Activated naive CD8-positive, alpha-beta T cell treated with anti-CD3 and anti-CD28 coated beads, Interleukin-2, amount 10 ng/mL, durations not matched to agents 7 days and 5 days (primary cell): ENCODE results near the gene NPS. TPM values are rescaled to one million over a fixed set of nuclear protein-coding genes. Genes with fewer than 3 reads are reported as not detected.

Source experiments
- ATAC-seq: fragments of 150-1000 bp; cut with Tn5 transposase; one replicate; pipeline ENCODE4 v1.10.0; 2021; ENCODE audit warnings: low read depth, moderate library complexity
- POLR2A ChIA-PET: fragments of 350-600 bp; sonication (Branson Sonifier 250); formaldehyde crosslinking; loops from one replicate; lab custom pipeline; 2021; ENCODE audit warnings: antibody characterized with exemption; lab: Charles Lee
- DNase-seq: peaks from one replicate; pipeline ENCODE4 v3.0.0; 2021
- H3K27ac Mint-ChIP-seq: one replicate; pipeline ENCODE4 v1.8.0; 2022; ENCODE audit warnings: mild to moderate bottlenecking, mixed read lengths
- H3K27me3 Mint-ChIP-seq: one replicate; pipeline ENCODE4 v1.8.0; 2022; ENCODE audit warnings: mild to moderate bottlenecking, moderate library complexity, mixed read lengths
- H3K36me3 Mint-ChIP-seq: one replicate; pipeline ENCODE4 v1.8.0; 2021; ENCODE audit warnings: mild to moderate bottlenecking, mixed read lengths
- H3K4me1 Mint-ChIP-seq: one replicate; pipeline ENCODE4 v1.8.0; 2021; ENCODE audit warnings: mixed read lengths
- H3K4me3 Mint-ChIP-seq: one replicate; pipeline ENCODE4 v1.8.0; 2022; ENCODE audit warnings: mild to moderate bottlenecking, moderate library complexity, mixed read lengths
- H3K9me3 Mint-ChIP-seq: one replicate; pipeline ENCODE4 v1.8.0; 2021; ENCODE audit warnings: mixed read lengths
- total RNA-seq, 2 experiments: library from RNA; stranded (reverse); gene quantifications; one replicate each; pipeline ENCODE4 v1.2.3, GENCODE V29; 2021

Gene NPS
- total RNA-seq, result not detected

- POLR2A ChIA-PET, result no interaction called here
- no peaks in the 10 kb centered on the region for H3K27me3 Mint-ChIP-seq
- ATAC-seq (no peak), DNase-seq (no peak)
- H3K9me3 Mint-ChIP-seq, result peaks cover 5% of the 10 kb centered on the region
- H3K4me3 Mint-ChIP-seq, result no peak within 1 kb of the TSS
- H3K36me3 Mint-ChIP-seq, result no peaks in the 10 kb centered on the region
- H3K27ac Mint-ChIP-seq, result no peak within 1 kb of the TSS
- H3K4me1 Mint-ChIP-seq, result no peaks in the 10 kb centered on the region
These were observed at the start of gene NPS for GRCh38 chr10:127549009-127549408. NPS (plus strand) TSS chr10:127549309; CDS start chr10:127549369, 60 bp downstream.

GRCh38 chr10:127500127-127500526 is 49.0 kb upstream of the NPS start:
- Mint-ChIP-seq H3K27ac (no peak overlapping the region), H3K4me1 (no peaks in the 10 kb centered on the region), H3K27me3 (peaks cover 2% of the 10 kb centered on the region), H3K9me3 (no peaks in the 10 kb centered on the region), H3K4me3 (no peak overlapping the region), H3K36me3 (no peaks in the 10 kb centered on the region)
- POLR2A ChIA-PET, result no interaction called here
- no peak for DNase-seq
- no peak for ATAC-seq

GRCh38 chr10:127506094-127506493 is 43.0 kb upstream of the NPS start:
- POLR2A ChIA-PET, result no interaction called here
- ATAC-seq (no peak), DNase-seq (no peak)
- Mint-ChIP-seq H3K4me3 (no peak overlapping the region), H3K27me3 (no peaks in the 10 kb centered on the region), H3K27ac (no peak overlapping the region), H3K9me3 (no peaks in the 10 kb centered on the region), H3K4me1 (no peaks in the 10 kb centered on the region), H3K36me3 (no peaks in the 10 kb centered on the region)

- POLR2A ChIA-PET, result no interaction called here
- DNase-seq, result no peak
- no peak for ATAC-seq
- H3K4me3 Mint-ChIP-seq, result no peak overlapping the region
- H3K36me3 Mint-ChIP-seq, result no peaks in the 10 kb centered on the region
- H3K4me1 Mint-ChIP-seq, result no peaks in the 10 kb centered on the region
- no peaks in the 10 kb centered on the region for H3K9me3 Mint-ChIP-seq
- no peak overlapping the region for H3K27ac Mint-ChIP-seq
- H3K27me3 Mint-ChIP-seq, result no peaks in the 10 kb centered on the region
These were observed 26.8 kb upstream of the NPS start for GRCh38 chr10:127522298-127522697.

- H3K9me3 Mint-ChIP-seq, result no peaks in the 10 kb centered on the region
- DNase-seq (no peak), ATAC-seq (no peak)
- H3K4me1 Mint-ChIP-seq, result no peaks in the 10 kb centered on the region
- H3K4me3 Mint-ChIP-seq, result no peak overlapping the region
- POLR2A ChIA-PET, result no interaction called here
- no peaks in the 10 kb centered on the region for H3K27me3 Mint-ChIP-seq
- H3K36me3 Mint-ChIP-seq, result no peaks in the 10 kb centered on the region
- H3K27ac Mint-ChIP-seq, result no peak overlapping the region
These were observed 25.6 kb upstream of the NPS start for GRCh38 chr10:127523476-127523875.

GRCh38 chr10:127524229-127524628 is 24.9 kb upstream of the NPS start:
- DNase-seq (no peak), ATAC-seq (no peak)
- Mint-ChIP-seq H3K27me3 (no peaks in the 10 kb centered on the region), H3K9me3 (no peaks in the 10 kb centered on the region), H3K4me3 (no peak overlapping the region), H3K27ac (no peak overlapping the region), H3K4me1 (no peaks in the 10 kb centered on the region), H3K36me3 (no peaks in the 10 kb centered on the region)
- POLR2A ChIA-PET, result no interaction called here

- Mint-ChIP-seq H3K4me1 (no peaks in the 10 kb centered on the region), H3K27ac (no peak overlapping the region), H3K36me3 (no peaks in the 10 kb centered on the region), H3K27me3 (no peaks in the 10 kb centered on the region), H3K9me3 (no peaks in the 10 kb centered on the region), H3K4me3 (no peak overlapping the region)
- ATAC-seq (no peak), DNase-seq (no peak)
- POLR2A ChIA-PET, result no interaction called here
These were observed 24.0 kb upstream of the NPS start for GRCh38 chr10:127524908-127525665.

GRCh38 chr10:127525686-127526085 is 23.4 kb upstream of the NPS start:
- Mint-ChIP-seq H3K27ac (no peak overlapping the region), H3K9me3 (no peaks in the 10 kb centered on the region)

GRCh38 chr10:127526161-127526560 is 22.9 kb upstream of the NPS start:
- no peaks in the 10 kb centered on the region for H3K36me3 Mint-ChIP-seq
- no peaks in the 10 kb centered on the region for H3K4me1 Mint-ChIP-seq
- no peak for DNase-seq
- no peak overlapping the region for H3K27ac Mint-ChIP-seq
- H3K4me3 Mint-ChIP-seq, result no peak overlapping the region
- H3K27me3 Mint-ChIP-seq, result no peaks in the 10 kb centered on the region
- no peaks in the 10 kb centered on the region for H3K9me3 Mint-ChIP-seq
- ATAC-seq, result no peak
- POLR2A ChIA-PET, result no interaction called here

More at GRCh38 chr10:127525686-127526085, 23.4 kb upstream of the NPS start:
- no peaks in the 10 kb centered on the region for H3K36me3 Mint-ChIP-seq
- DNase-seq (no peak), ATAC-seq (no peak)
- no peaks in the 10 kb centered on the region for H3K4me1 Mint-ChIP-seq
- H3K27me3 Mint-ChIP-seq, result no peaks in the 10 kb centered on the region
- POLR2A ChIA-PET, result no interaction called here
- no peak overlapping the region for H3K4me3 Mint-ChIP-seq

GRCh38 chr10:127527320-127527719 is 21.8 kb upstream of the NPS start:
- POLR2A ChIA-PET, result no interaction called here
- no peak overlapping the region for H3K27ac Mint-ChIP-seq
- H3K4me3 Mint-ChIP-seq, result no peak overlapping the region
- DNase-seq (no peak), ATAC-seq (no peak)
- no peaks in the 10 kb centered on the region for H3K9me3 Mint-ChIP-seq
- H3K27me3 Mint-ChIP-seq, result no peaks in the 10 kb centered on the region
- no peaks in the 10 kb centered on the region for H3K4me1 Mint-ChIP-seq
- no peaks in the 10 kb centered on the region for H3K36me3 Mint-ChIP-seq

- H3K4me3 Mint-ChIP-seq, result no peak overlapping the region
- no peaks in the 10 kb centered on the region for H3K36me3 Mint-ChIP-seq
- H3K4me1 Mint-ChIP-seq, result no peaks in the 10 kb centered on the region
- ATAC-seq, result no peak
- no peaks in the 10 kb centered on the region for H3K27me3 Mint-ChIP-seq
- no peak for DNase-seq
- H3K9me3 Mint-ChIP-seq, result no peaks in the 10 kb centered on the region
- POLR2A ChIA-PET, result no interaction called here
- no peak overlapping the region for H3K27ac Mint-ChIP-seq
These were observed 21.2 kb upstream of the NPS start for GRCh38 chr10:127527891-127528290.

GRCh38 chr10:127532193-127532592 is 16.9 kb upstream of the NPS start:
- ATAC-seq (no peak), DNase-seq (no peak)
- Mint-ChIP-seq H3K4me1 (no peaks in the 10 kb centered on the region), H3K36me3 (no peaks in the 10 kb centered on the region), H3K9me3 (no peaks in the 10 kb centered on the region), H3K27ac (no peak overlapping the region), H3K4me3 (no peak overlapping the region), H3K27me3 (no peaks in the 10 kb centered on the region)
- POLR2A ChIA-PET, result no interaction called here

GRCh38 chr10:127532659-127533058 is 16.4 kb upstream of the NPS start:
- no peaks in the 10 kb centered on the region for H3K9me3 Mint-ChIP-seq
- no peak overlapping the region for H3K4me3 Mint-ChIP-seq
- ATAC-seq (no peak), DNase-seq (no peak)
- H3K27me3 Mint-ChIP-seq, result peaks cover 2% of the 10 kb centered on the region
- no peak overlapping the region for H3K27ac Mint-ChIP-seq
- H3K4me1 Mint-ChIP-seq, result no peaks in the 10 kb centered on the region
- POLR2A ChIA-PET, result no interaction called here
- H3K36me3 Mint-ChIP-seq, result no peaks in the 10 kb centered on the region

GRCh38 chr10:127534074-127534473 is 15.0 kb upstream of the NPS start:
- Mint-ChIP-seq H3K36me3 (no peaks in the 10 kb centered on the region), H3K9me3 (no peaks in the 10 kb centered on the region), H3K4me3 (no peak overlapping the region), H3K27ac (no peak overlapping the region), H3K27me3 (peaks cover 2% of the 10 kb centered on the region), H3K4me1 (no peaks in the 10 kb centered on the region)
- POLR2A ChIA-PET, result no interaction called here
- no peak for DNase-seq
- no peak for ATAC-seq
